ACC112 (cell line): ENCODE measurements around the gene CFAP46.

Source experiments
- H2AFZ ChIP-seq: fragments of 200-600 bp; sonication (generic); one replicate; pipeline ENCODE4 v1.6.0; 2017; ENCODE audit warnings: antibody characterized with exemption, low read length; ENCODE audit not compliant: unreplicated experiment
- H3K27ac ChIP-seq: fragments of 200-600 bp; sonication (generic); 2 replicates; pipeline ENCODE4 v1.5.1; 2014; ENCODE audit warnings: low read depth, mild to moderate bottlenecking, antibody characterized with exemption, low read length, moderate library complexity
- H3K27me3 ChIP-seq: fragments of 200-600 bp; sonication (generic); 2 replicates; pipeline ENCODE4 v1.6.1; 2014; ENCODE audit warnings: mild to moderate bottlenecking, antibody characterized with exemption, low read length, moderate library complexity, mixed read lengths; ENCODE audit not compliant: insufficient read depth
- H3K36me3 ChIP-seq: fragments of 200-600 bp; sonication (generic); 2 replicates; pipeline ENCODE4 v1.6.1; 2016; ENCODE audit warnings: mild to moderate bottlenecking, antibody characterized with exemption, low read length, moderate library complexity, mixed read lengths; ENCODE audit not compliant: insufficient read depth
- H3K4me1 ChIP-seq: fragments of 200-600 bp; sonication (generic); one replicate; pipeline ENCODE4 v1.6.1; 2016; ENCODE audit warnings: low read length, mixed read lengths; ENCODE audit not compliant: insufficient read depth, unreplicated experiment, control insufficient read depth
- H3K4me3 ChIP-seq: fragments of 200-600 bp; sonication (generic); 2 replicates; pipeline ENCODE4 v1.5.1; 2014; ENCODE audit warnings: mild to moderate bottlenecking, low read depth, low read length
- H3K79me2 ChIP-seq: fragments of 200-600 bp; sonication (generic); one replicate; pipeline ENCODE4 v1.6.0; 2016; ENCODE audit warnings: low read length; ENCODE audit not compliant: control insufficient read depth, unreplicated experiment, insufficient read depth

The CFAP46 gene

DNA sequence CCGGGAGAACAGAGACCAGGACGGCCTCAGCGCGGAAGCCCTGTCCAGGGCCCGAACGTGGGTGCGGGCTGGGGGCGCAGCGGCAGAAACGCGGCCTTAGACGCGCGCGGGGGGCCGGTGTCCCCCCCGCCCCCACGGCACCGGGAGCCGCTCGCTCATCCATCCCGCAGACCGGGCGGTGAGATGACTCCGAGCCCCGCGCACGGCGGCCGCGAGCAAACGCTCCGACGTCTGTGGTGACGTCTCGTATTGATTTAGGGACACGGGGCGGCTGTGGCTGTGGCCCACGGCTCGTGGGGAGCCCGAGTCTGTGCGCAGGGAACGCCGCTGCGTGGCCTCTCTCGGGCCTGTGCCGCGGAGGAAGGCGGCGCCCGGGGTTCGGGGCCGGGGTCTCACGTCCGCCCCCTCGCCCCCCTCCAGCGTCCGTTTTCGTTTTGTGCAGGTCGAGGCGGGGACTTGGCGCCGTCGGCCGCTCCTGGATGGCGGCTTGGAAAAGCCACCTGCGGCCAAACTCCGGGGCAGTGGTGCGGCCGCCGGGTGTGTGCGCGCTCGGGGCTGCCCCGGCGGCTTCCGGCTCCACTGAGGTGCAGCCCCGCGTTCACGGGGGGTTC lies 155.4 kb downstream of the CFAP46 start:
- peaks cover 73% of the 10 kb centered on the region for H3K27me3 ChIP-seq
- H3K27ac ChIP-seq = no peak overlapping the region
- no peak overlapping the region for H2AFZ ChIP-seq
- no peaks in the 10 kb centered on the region for H3K4me1 ChIP-seq
- H3K79me2 ChIP-seq = no peaks in the 10 kb centered on the region
- no peaks in the 10 kb centered on the region for H3K36me3 ChIP-seq
- H3K4me3 ChIP-seq = no peak overlapping the region

DNA sequence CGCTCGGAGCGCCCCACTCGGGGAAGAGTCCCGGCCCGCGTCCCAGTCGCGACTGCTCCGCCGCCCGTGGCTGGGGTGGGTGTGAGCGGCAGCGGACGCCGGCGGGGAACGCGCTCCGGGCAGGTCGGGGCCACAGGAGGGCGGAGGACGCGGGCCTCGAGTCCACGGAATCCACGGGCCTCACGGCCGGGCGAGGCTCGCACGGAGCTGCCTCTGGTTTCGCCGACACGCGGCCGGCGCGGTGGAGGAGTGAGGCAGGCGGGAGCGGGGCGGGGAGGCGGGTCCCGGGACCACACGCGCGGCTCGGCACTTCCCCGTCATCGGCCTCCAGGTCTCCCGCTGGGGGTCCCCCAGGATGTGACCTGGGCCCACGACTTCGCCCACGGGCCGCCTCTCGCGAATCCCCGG lies 155.9 kb downstream of the CFAP46 start:
- no peaks in the 10 kb centered on the region for H3K79me2 ChIP-seq
- no peaks in the 10 kb centered on the region for H3K36me3 ChIP-seq
- H3K4me1 ChIP-seq = no peaks in the 10 kb centered on the region
- H2AFZ ChIP-seq = no peak overlapping the region
- H3K27ac ChIP-seq = no peak overlapping the region
- H3K27me3 ChIP-seq = peaks cover 73% of the 10 kb centered on the region
- H3K4me3 ChIP-seq = no peak overlapping the region

DNA sequence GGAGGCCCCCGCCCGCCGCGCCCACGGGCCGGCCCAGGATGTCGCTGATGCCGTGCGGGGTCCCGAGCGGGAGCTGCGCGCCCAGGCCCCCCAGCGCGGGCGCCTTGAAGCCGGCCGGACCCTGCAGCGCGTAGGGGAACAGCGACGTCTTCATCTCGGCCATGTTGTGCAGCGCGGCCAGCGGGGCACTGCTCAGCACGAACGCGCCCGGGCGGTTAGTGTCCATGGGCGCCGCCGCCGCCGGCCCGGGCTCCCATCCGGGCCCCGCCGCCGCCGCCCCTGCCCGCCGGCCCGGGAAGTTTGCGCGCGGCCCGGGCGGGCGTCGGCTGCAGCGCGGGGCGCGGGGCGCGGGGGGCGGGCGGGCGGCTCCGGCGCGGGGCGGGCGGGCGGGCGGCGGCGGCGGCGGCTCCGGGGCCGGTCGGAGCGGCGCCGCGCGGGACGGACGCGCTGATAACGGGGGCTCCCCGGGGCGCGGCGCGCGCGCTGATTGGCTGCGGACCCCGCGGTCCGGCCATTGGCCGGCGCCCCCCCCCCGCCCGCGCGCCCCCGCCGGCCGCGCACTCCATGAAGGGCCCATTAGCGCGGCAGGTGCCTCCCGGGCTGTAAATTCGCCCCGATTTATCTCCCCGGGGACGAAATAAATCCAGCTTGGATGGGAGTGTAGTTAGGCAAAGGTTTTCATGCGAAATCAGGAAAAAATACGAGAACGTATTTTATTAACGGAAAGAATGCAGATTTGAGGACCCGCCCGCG lies 156.5 kb downstream of the CFAP46 start, which contains the start of gene NKX6-2:
Gene NKX6-2 (minus strand): TSS at position 425 of the 753 bp plus-strand sequence. CDS start 199 bp downstream, at position 226.
- H2AFZ ChIP-seq = no peak within 1 kb of the TSS
- no peaks in the 10 kb centered on the region for H3K79me2 ChIP-seq
- H3K27ac ChIP-seq = no peak within 1 kb of the TSS
- H3K36me3 ChIP-seq = no peaks in the 10 kb centered on the region
- H3K27me3 ChIP-seq = peaks cover 71% of the 10 kb centered on the region
- H3K4me1 ChIP-seq = no peaks in the 10 kb centered on the region
- no peak within 1 kb of the TSS for H3K4me3 ChIP-seq

DNA sequence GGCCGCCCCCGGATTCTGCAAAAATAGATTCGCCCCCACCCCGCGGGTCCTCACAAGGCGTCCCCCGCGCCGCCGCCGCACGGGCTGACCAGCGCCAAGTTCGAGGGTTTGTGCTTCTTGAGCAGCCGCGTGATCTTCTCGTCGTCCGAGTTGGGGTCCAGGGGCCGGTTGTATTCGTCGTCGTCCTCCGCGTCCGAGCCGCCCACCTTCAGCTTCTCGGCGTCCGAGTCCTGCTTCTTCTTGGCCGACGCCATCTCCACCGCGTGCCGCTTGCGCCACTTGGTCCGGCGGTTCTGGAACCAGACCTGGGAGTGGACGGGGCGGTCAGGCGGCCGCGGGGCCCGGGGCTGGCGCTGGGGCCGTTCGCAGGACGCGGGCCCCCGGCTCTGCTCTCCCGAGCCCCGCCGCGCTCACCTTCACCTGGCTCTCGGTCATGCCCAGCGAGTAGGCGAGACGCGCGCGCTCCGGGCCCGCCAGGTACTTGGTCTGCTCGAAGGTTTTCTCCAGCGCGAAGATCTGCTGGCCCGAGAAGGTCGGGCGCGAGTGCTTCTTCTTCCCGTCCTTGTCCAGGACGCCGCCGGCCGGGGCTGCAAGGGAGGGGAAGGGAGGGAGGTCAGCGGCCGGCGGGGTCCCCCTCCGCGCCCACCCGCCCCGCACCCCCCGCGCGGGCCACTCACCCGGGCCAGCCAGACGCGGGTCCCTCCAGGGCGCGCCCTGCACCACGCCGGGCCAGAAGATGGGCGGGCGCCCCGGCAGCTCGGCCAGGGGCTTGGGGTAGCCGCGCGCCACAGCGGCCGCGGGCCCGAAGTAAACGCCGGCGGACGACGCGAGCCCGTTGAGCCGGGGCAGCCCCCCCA lies 157.3 kb downstream of the CFAP46 start:
- H3K27me3 ChIP-seq = peaks cover 64% of the 10 kb centered on the region
- H3K4me3 ChIP-seq = no peak overlapping the region

DNA sequence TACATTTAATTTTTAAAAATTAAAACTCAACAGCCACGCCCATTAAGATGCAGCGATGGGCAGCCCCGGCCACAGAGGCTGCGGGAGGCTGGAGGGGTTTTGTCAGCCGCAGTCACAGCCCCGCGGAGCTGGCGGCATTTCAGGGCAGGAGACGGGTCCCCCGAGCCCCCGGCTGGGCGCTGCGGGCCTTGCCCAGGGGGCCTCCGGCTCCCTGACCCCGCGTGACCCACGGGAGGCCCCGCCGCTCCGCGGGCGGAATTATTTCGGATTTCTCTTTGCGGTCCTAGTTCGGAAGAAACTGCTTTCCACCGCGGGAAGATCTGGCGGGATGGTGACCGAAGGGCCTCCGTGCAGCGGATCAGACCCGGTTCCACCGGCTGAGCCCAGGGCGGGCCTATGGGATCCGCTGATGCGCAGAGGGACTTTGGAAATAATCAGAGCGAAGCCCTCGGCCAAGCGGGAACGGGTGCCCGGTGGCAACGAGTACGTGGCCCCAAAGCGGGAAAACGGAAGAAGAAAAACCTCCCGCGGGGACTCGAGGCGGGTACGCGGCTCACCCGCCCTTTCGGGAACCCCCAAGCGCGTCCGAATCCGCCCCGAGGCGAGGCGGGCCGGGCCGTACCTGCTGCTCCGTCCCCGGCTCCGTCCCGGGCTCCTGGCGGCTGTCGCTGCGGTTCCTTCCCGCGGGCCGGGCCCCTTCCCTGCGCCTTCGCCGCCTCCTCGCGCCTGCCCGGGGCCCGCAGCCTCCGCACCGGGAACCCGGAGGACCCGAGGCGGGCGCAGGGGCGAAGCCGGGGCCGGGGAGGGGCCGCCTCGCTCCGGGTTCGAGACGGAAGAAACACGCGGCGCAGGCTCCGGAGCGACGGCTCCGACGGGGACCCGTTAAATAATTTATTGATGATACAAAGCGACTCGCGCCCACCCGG lies 158.2 kb downstream of the CFAP46 start:
- peaks cover 55% of the 10 kb centered on the region for H3K27me3 ChIP-seq
- H3K79me2 ChIP-seq = no peaks in the 10 kb centered on the region
- no peaks in the 10 kb centered on the region for H3K36me3 ChIP-seq

More for the DNA sequence above, 157.3 kb downstream of the CFAP46 start:
- Histone ChIP-seq H3K27ac (no peak overlapping the region), H3K4me1 (no peaks in the 10 kb centered on the region), H2AFZ (no peak overlapping the region), H3K79me2 (no peaks in the 10 kb centered on the region), H3K36me3 (no peaks in the 10 kb centered on the region)

DNA sequence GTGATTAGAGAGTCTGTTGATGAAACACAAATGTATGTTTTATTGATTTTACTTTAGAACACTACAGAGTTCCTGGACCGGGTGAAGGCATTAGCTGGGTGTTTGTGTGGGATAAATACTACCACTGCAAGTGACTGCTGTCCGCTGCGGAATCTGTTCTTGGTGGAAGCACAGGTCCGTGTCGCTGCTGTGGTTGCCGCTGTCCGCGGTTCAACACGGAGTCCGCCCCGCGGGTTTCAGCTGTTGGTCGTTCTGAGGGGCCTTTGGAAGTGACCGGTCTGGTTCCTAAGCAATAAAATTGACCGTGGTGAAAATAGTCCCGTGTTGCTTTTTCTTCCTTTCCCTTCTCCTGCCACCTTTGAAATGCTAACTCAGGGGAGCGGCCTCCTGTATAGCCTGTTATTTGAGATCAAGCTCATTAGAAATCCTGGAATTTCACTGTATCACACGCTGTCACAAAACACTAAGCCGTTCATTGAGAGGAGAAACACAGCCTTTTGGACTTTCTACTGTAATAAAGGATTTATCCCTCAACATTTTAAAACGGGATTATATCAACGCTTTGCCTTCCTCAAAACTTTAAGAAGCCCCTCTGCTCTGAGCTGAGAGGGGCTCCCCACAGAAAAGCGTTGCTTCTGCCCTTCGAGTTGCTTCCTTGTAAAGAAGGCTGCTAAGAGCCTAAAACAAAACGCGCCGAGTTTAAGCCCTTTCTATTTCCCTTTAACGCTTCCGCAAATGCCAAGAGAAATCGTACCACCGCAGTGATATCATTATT lies 159.0 kb downstream of the CFAP46 start:
- H3K27ac ChIP-seq = no peak overlapping the region
- H3K27me3 ChIP-seq = peaks cover 47% of the 10 kb centered on the region
- no peak overlapping the region for H2AFZ ChIP-seq
- H3K36me3 ChIP-seq = no peaks in the 10 kb centered on the region
- H3K4me1 ChIP-seq = no peaks in the 10 kb centered on the region
- H3K4me3 ChIP-seq = no peak overlapping the region
- no peaks in the 10 kb centered on the region for H3K79me2 ChIP-seq

More for the DNA sequence above, 158.2 kb downstream of the CFAP46 start:
- Histone ChIP-seq H2AFZ (no peak overlapping the region), H3K4me3 (no peak overlapping the region), H3K4me1 (no peaks in the 10 kb centered on the region), H3K27ac (no peak overlapping the region)

DNA sequence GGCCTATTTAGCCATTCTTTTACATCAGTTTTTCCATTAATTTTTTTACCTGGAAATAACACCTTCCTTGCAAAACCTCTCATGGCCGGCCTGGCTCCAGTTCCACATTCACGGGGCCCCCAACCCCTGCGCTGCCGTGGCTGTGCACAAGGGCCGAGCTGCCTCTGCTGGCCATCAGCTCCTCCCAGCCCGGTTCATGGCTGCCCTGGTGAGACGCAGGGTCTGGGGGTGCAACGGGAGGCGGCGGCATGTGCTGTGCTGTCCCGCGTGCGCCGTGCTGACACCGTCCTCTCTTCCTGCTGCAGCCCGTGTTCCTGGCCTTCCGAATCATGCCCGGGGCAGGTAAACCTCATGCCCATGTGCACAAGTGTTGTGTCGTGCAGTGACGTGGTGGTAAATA lies 160.8 kb downstream of the CFAP46 start:
- no peaks in the 10 kb centered on the region for H3K36me3 ChIP-seq
- no peak overlapping the region for H3K27ac ChIP-seq
- H3K27me3 ChIP-seq = peaks cover 30% of the 10 kb centered on the region
- no peaks in the 10 kb centered on the region for H3K79me2 ChIP-seq
- H3K4me1 ChIP-seq = no peaks in the 10 kb centered on the region
- no peak overlapping the region for H2AFZ ChIP-seq
- no peak overlapping the region for H3K4me3 ChIP-seq

DNA sequence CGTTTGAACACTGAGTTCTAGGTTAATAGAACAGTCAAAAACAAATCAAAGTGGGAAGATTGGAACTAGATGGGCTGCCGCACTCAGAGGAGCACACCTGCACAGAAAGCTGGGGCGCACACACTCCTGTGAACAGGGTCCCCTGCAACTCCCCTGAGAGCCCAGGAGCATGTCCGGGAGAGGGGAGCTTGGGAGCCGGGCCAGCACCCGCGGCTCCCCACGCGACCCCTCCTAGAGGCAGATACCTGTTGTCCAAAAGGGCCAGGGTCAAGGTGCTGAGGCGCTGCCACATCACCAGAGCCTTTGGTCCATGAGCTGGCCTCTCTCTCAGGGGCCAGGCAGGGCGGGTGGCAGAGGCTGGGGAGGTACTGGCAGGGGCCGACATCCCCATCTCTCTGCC lies 162.0 kb downstream of the CFAP46 start:
- H3K4me3 ChIP-seq = no peak overlapping the region
- no peaks in the 10 kb centered on the region for H3K4me1 ChIP-seq
- H3K79me2 ChIP-seq = no peaks in the 10 kb centered on the region
- no peaks in the 10 kb centered on the region for H3K36me3 ChIP-seq
- peaks cover 22% of the 10 kb centered on the region for H3K27me3 ChIP-seq
- H3K27ac ChIP-seq = no peak overlapping the region
- no peak overlapping the region for H2AFZ ChIP-seq

DNA sequence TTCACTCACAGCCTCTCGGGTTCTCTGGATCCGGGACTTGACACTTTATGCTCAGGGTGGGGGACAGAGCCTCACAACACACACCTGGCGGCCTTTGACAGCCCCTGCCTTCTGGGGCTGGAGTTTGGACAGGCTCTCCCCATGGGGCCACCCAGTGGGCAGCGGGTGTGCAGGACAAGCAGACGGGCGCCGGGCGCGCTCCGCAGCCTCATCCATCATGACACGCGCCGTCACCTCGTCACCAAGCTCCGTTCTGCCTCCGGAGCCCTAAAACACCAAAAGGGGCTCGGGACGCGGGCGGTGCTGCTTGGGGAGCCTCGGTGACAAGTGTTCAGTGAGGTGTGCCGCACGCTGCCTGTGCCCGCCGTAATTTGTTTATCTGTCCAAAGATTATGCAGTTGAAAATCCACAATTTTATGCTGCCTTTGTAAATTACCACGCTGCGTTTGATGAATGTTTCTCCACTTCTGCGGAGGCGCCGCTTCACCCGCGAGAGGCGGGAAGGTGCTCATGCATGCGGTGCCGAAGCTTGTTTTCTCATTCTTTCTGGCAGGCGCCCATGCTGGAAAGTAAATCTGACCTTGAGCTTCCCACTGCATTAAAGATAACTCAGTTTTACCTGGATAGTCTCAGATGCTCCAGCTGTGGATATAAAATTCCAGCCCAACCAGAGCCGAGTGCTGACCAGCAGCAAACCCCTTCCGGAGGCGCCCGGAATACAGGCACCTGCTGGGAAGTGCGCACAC lies 162.6 kb downstream of the CFAP46 start:
- Histone ChIP-seq H3K36me3 (no peaks in the 10 kb centered on the region), H2AFZ (no peak overlapping the region), H3K27ac (no peak overlapping the region), H3K4me3 (no peak overlapping the region), H3K27me3 (peaks cover 16% of the 10 kb centered on the region), H3K4me1 (no peaks in the 10 kb centered on the region), H3K79me2 (no peaks in the 10 kb centered on the region)
